Panc1 (cell line): Measurements from ENCODE around the gene INSC. TPM values are rescaled to one million over a fixed set of nuclear protein-coding genes. Genes with fewer than 3 reads are reported as not detected.

Experiments used
- ATAC-seq: fragments of 200-7000 bp; cut with Tn5 transposase; 2 replicates; pipeline ENCODE4 v1.9.1; 2020; ENCODE audit warnings: mild to moderate bottlenecking, moderate library complexity
- BruUV-seq: library from RNA; stranded (reverse); fragments of 400-500 nt; replicated peaks from 2 replicates; lab custom pipeline; 2021; lab: Mats Ljungman, UMichigan
- CTCF ChIA-PET: fragments of 300-600 bp; sonication (Branson Sonifier 250); formaldehyde crosslinking; loops from one replicate; lab custom pipeline; 2022; ENCODE audit warnings: antibody characterized with exemption; lab: Charles Lee
- POLR2A ChIA-PET: fragments of 300-600 bp; sonication (Branson Sonifier 250); formaldehyde crosslinking; loops from one replicate; lab custom pipeline; 2022; ENCODE audit warnings: antibody characterized with exemption; lab: Charles Lee
- DNase-seq: peaks from one replicate; pipeline ENCODE4 v3.0.0-alpha.2; 2010; ENCODE audit warnings: low read depth, low spot score
- H3K27ac ChIP-seq: 2 replicates; pipeline ENCODE4 v1.5.1; 2011; ENCODE audit warnings: mild to moderate bottlenecking, low read length, inconsistent platforms
- H3K27me3 ChIP-seq: fragments of 200-500 bp; sonication (Bioruptor generic); 2 replicates; pipeline ENCODE4 v1.6.0; 2014; ENCODE audit warnings: low read length, inconsistent platforms; ENCODE audit not compliant: control insufficient read depth, insufficient read depth
- H3K36me3 ChIP-seq: fragments of 200-500 bp; sonication (Bioruptor generic); 2 replicates; pipeline ENCODE4 v1.5.1; 2014; ENCODE audit warnings: inconsistent platforms, mild to moderate bottlenecking, low read length, moderate library complexity; ENCODE audit not compliant: control insufficient read depth, insufficient read depth
- H3K4me1 ChIP-seq: 2 replicates; pipeline ENCODE4 v1.5.1; 2011; ENCODE audit warnings: inconsistent platforms, mild to moderate bottlenecking, low read length, moderate library complexity; ENCODE audit not compliant: control insufficient read depth, insufficient read depth
- H3K4me3 ChIP-seq, 2 experiments: 2 replicates each; pipeline ENCODE4 v1.5.1; 2011 to 2012; ENCODE audit warnings: low read depth in 2 of 2, low read length in 2 of 2, mild to moderate bottlenecking in 2 of 2, inconsistent platforms in 1 of 2, moderate library complexity in 1 of 2
- H3K9me3 ChIP-seq: fragments of 200-500 bp; sonication (Bioruptor generic); 2 replicates; pipeline ENCODE4 v1.5.1; 2014; ENCODE audit warnings: low read depth, mild to moderate bottlenecking, inconsistent platforms, low read length, moderate library complexity; ENCODE audit not compliant: control insufficient read depth, insufficient read depth
- CTCF ChIP-seq: fragments of 450-650 bp; IDR thresholded peaks from 2 replicates; pipeline ENCODE4 v1.5.1; 2017; ENCODE audit warnings: mild to moderate bottlenecking
- POLR2AphosphoS5 ChIP-seq: IDR thresholded peaks from 2 replicates; pipeline ENCODE4 v1.6.1; 2012; ENCODE audit warnings: mild to moderate bottlenecking, low read depth, low read length, moderate library complexity
- SIN3A ChIP-seq: IDR thresholded peaks from 2 replicates; pipeline ENCODE4 v1.6.1; 2012; ENCODE audit warnings: low read depth, mild to moderate bottlenecking, low read length, moderate library complexity, borderline replicate concordance; ENCODE audit not compliant: insufficient read depth
- TCF7L2 ChIP-seq: IDR thresholded peaks from 2 replicates; pipeline ENCODE4 v1.6.1; 2011; ENCODE audit warnings: mild to moderate bottlenecking, low read depth, low read length, inconsistent platforms
- in situ Hi-C: cut with HindIII; loops from 2 replicates; pipeline ENCODE4 v1.10.0; 2016; ENCODE audit warnings: low sequenced_read_pairs, low pct_unique_long_range_greater_than_20kb
- intact Hi-C: fragments of 100-400 bp; cut with micrococcal nuclease; formaldehyde crosslinking; loops from one replicate; pipeline ENCODE4 v1.10.0; 2022; ENCODE audit not compliant: unreplicated experiment
- total RNA-seq: library from RNA; stranded (reverse); gene quantifications from one replicate; pipeline ENCODE4 v1.2.1, GENCODE V29; 2021; ENCODE audit not compliant: unreplicated experiment
- TF ChIP-seq, protein P1 (sequence below), 2 experiments: IDR thresholded peaks; 2 replicates each; pipeline ENCODE4 v1.6.1; 2011 to 2012; ENCODE audit warnings: low read depth in 2 of 2, control low read depth in 1 of 2, low read length in 1 of 2, mild to moderate bottlenecking in 1 of 2, moderate library complexity in 1 of 2; ENCODE audit not compliant: insufficient read depth in 1 of 2

The INSC gene
- total RNA-seq, 1 experiment from 2014 or later = 0.08 TPM

DNA sequence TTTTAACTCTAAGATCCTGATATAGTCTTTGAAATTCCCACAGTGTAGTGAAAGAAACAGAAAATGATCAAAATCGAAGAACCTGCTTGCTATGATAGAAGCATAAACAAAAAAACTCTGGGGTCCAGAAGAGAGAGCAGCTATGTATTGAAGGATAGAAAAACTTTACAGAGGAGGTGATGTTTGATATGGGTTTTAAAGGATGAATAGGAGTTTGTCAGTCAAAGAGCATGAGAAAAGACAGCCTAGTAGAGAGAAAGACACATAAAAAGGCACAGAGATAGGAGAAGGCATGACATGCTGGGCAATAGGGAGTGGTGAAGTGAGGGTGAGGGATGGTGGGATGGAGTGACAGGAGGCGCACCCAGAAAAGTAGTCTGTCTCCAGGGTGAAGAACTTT is 168.0 kb downstream of the INSC start:
- no peak for ATAC-seq
- Histone ChIP-seq H3K27ac (no peak overlapping the region), H3K4me3 (no peak overlapping the region), H3K9me3 (no peaks in the 10 kb centered on the region), H3K4me1 (no peaks in the 10 kb centered on the region), H3K36me3 (no peaks in the 10 kb centered on the region), H3K27me3 (no peaks in the 10 kb centered on the region)
- no peak for TF ChIP-seq SIN3A
- TF ChIP-seq, protein P1, sequence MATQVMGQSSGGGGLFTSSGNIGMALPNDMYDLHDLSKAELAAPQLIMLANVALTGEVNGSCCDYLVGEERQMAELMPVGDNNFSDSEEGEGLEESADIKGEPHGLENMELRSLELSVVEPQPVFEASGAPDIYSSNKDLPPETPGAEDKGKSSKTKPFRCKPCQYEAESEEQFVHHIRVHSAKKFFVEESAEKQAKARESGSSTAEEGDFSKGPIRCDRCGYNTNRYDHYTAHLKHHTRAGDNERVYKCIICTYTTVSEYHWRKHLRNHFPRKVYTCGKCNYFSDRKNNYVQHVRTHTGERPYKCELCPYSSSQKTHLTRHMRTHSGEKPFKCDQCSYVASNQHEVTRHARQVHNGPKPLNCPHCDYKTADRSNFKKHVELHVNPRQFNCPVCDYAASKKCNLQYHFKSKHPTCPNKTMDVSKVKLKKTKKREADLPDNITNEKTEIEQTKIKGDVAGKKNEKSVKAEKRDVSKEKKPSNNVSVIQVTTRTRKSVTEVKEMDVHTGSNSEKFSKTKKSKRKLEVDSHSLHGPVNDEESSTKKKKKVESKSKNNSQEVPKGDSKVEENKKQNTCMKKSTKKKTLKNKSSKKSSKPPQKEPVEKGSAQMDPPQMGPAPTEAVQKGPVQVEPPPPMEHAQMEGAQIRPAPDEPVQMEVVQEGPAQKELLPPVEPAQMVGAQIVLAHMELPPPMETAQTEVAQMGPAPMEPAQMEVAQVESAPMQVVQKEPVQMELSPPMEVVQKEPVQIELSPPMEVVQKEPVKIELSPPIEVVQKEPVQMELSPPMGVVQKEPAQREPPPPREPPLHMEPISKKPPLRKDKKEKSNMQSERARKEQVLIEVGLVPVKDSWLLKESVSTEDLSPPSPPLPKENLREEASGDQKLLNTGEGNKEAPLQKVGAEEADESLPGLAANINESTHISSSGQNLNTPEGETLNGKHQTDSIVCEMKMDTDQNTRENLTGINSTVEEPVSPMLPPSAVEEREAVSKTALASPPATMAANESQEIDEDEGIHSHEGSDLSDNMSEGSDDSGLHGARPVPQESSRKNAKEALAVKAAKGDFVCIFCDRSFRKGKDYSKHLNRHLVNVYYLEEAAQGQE (IDR thresholded peaks at IDR 0.05; ENCODE audit: insufficient read depth in 1 of 2, low read depth in 2 of 2, low read length in 1 of 2) = no peak
- TF ChIP-seq TCF7L2 = no peak
- TF ChIP-seq POLR2AphosphoS5 = no peak
- no peak for TF ChIP-seq CTCF
- BruUV-seq = no TSS peak
- intact Hi-C loops (no loop called here), in situ Hi-C loops (no loop called here)
- CTCF ChIA-PET = no interaction called here
- POLR2A ChIA-PET = no interaction called here
- DNase-seq = no peak

DNA sequence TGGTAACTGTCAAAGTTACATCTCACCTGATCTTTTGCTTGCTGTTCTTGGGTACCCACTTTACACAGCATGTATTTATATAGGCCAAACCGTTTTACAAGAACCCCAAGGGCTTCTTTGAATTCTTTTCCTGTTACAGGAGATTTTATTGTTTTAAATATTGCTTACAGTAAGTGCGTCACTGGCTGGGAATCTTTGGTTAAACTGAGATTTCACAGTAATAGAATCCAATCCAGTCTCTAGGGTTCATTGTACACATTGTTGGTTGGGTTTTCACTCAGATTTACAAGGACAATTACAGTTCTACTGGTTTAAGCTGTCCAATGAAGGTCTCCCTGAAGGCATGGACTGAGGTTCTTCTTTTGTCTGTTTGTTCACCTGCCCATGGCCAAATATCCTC is 171.7 kb downstream of the INSC start:
- Histone ChIP-seq H3K9me3 (no peaks in the 10 kb centered on the region), H3K4me1 (no peaks in the 10 kb centered on the region), H3K27ac (no peak overlapping the region), H3K36me3 (no peaks in the 10 kb centered on the region), H3K27me3 (no peaks in the 10 kb centered on the region), H3K4me3 (no peak overlapping the region)
- BruUV-seq = no TSS peak
- CTCF ChIA-PET = no interaction called here
- no peak for ATAC-seq
- intact Hi-C loops (no loop called here), in situ Hi-C loops (no loop called here)
- TF ChIP-seq, protein P1 (IDR thresholded peaks at IDR 0.05; ENCODE audit: insufficient read depth in 1 of 2, low read depth in 2 of 2, low read length in 1 of 2) = no peak
- TF ChIP-seq CTCF = no peak
- DNase-seq = no peak
- POLR2A ChIA-PET = no interaction called here
